ENCODE results near the gene KIF1A.
"Not testable (repeated sequence)": the region's sequence is repeated elsewhere in the genome, so short reads cannot be mapped to it uniquely, and the experiment has no call there.

The KIF1A gene

GRCh38 chr2:240787521-240788472, 32.2 kb downstream of the KIF1A start:
- no peak for DNase-seq (ENCODE audit: low read depth in 3 of 3)

- DNase-seq (ENCODE audit: low read depth in 3 of 3): no peak
Observed at GRCh38 chr2:240786871-240787311, 33.1 kb downstream of the KIF1A start.

GRCh38 chr2:240786355-240786841, 33.6 kb downstream of the KIF1A start:
- no peak for DNase-seq (ENCODE audit: low read depth in 3 of 3)

- no peak for DNase-seq (ENCODE audit: low read depth in 3 of 3)
Observed at GRCh38 chr2:240785424-240786335, 34.3 kb downstream of the KIF1A start.

GRCh38 chr2:240784629-240785423, 35.2 kb downstream of the KIF1A start:
- DNase-seq (ENCODE audit: low read depth in 3 of 3): no peak

- DNase-seq (ENCODE audit: low read depth in 3 of 3): no peak
Observed at GRCh38 chr2:240783819-240784621, 36.0 kb downstream of the KIF1A start.

GRCh38 chr2:240782886-240783818, 36.9 kb downstream of the KIF1A start:
- no peak for DNase-seq (ENCODE audit: low read depth in 3 of 3)

- no peak for DNase-seq (ENCODE audit: low read depth in 3 of 3)
Observed at GRCh38 chr2:240782221-240782885, 37.7 kb downstream of the KIF1A start.

GRCh38 chr2:240781471-240782220, 38.4 kb downstream of the KIF1A start:
- DNase-seq (ENCODE audit: low read depth in 3 of 3): no peak

- DNase-seq (ENCODE audit: low read depth in 3 of 3): no peak
Observed at GRCh38 chr2:240780023-240780700, 39.9 kb downstream of the KIF1A start.

GRCh38 chr2:240779250-240779832, 40.7 kb downstream of the KIF1A start:
- not testable (repeated sequence) for DNase-seq (ENCODE audit: low read depth in 3 of 3)

- no peak for DNase-seq (ENCODE audit: low read depth in 3 of 3)
Observed at GRCh38 chr2:240778426-240778825, 41.6 kb downstream of the KIF1A start.

- DNase-seq (ENCODE audit: low read depth in 3 of 3): no peak
Observed at GRCh38 chr2:240777456-240778212, 42.4 kb downstream of the KIF1A start.

GRCh38 chr2:240775905-240776304, 44.1 kb downstream of the KIF1A start:
- no peak for DNase-seq (ENCODE audit: low read depth in 3 of 3)

- DNase-seq (ENCODE audit: low read depth in 3 of 3): no peak
Observed at GRCh38 chr2:240774856-240775255, 45.2 kb downstream of the KIF1A start.

- no peak for DNase-seq (ENCODE audit: low read depth in 3 of 3)
Observed at GRCh38 chr2:240769096-240769495, 50.9 kb downstream of the KIF1A start.
